ENCODE measurements around the gene GMCL1.

GRCh38 chr2:69805887-69806286 lies 23.6 kb upstream of the GMCL1 start:
- TF ChIP-seq EZH2phosphoT487 (IDR thresholded peaks at IDR 0.05; ENCODE audit: insufficient read depth, low read depth) = no peak
- no peak for TF ChIP-seq EZH2 (IDR thresholded peaks at IDR 0.05; ENCODE audit: insufficient read depth, poor library complexity, severe bottlenecking)
